GM12878 (cell line): ENCODE measurements around the gene MAP1S. TPM values are rescaled to one million over a fixed set of nuclear protein-coding genes. Genes with fewer than 3 reads are reported as not detected.

Source experiments
- ATAC-seq: fragments of 200-7000 bp; cut with Tn5 transposase; 3 replicates; pipeline ENCODE4 v1.9.1; 2020; ENCODE audit warnings: mild to moderate bottlenecking, moderate library complexity
- BruUV-seq: library from RNA; stranded (reverse); fragments of 400-500 nt; replicated peaks from 2 replicates; lab custom pipeline; 2021; lab: Mats Ljungman, UMichigan
- CTCF ChIA-PET: fragments of 300-600 bp; sonication (Branson Sonifier 250); formaldehyde crosslinking; extraction: SDS; loops from one replicate; lab custom pipeline; 2021; ENCODE audit warnings: inconsistent platforms; lab: Yijun Ruan, JAX
- POLR2A ChIA-PET: fragments of 350-600 bp; formaldehyde crosslinking; extraction: SDS; loops from one replicate; lab custom pipeline; 2021; ENCODE audit warnings: inconsistent platforms; lab: Charles Lee
- RAD21 ChIA-PET: fragments of 300-600 bp; sonication (Branson Sonifier 250); formaldehyde crosslinking; loops from one replicate; lab custom pipeline; 2023; ENCODE audit warnings: antibody characterized with exemption; ENCODE audit not compliant: unreplicated experiment; lab: Charles Lee
- SMC1A ChIA-PET: fragments of 300-600 bp; sonication (Branson Sonifier 250); formaldehyde crosslinking; loops from one replicate; lab custom pipeline; 2023; ENCODE audit not compliant: unreplicated experiment, uncharacterized antibody; lab: Charles Lee
- DNase-seq: peaks from one replicate; pipeline ENCODE4 v3.0.0-alpha.2; 2011; ENCODE audit warnings: low read depth, low spot score
- FAIRE-seq: peaks from 3 replicates; lab custom pipeline; 2011; peaks lifted over from hg19 to GRCh38; lab: Jason Lieb, UNC
- H2AFZ ChIP-seq: 2 replicates; pipeline ENCODE4 v1.6.0; 2011; ENCODE audit warnings: low read depth, low read length, control low read depth; ENCODE audit not compliant: control insufficient read depth
- H3K27ac ChIP-seq: 2 replicates; pipeline ENCODE4 v1.5.1; 2011; ENCODE audit warnings: control low read depth; ENCODE audit not compliant: control insufficient read depth, insufficient read depth
- H3K27me3 ChIP-seq, 2 experiments: replicated peaks in 1 of 2; 2 replicates each; pipeline versions ENCODE4 v1.6.0 to v1.6.1; 2011; ENCODE audit warnings: low read length in 1 of 2; ENCODE audit not compliant: control insufficient read depth in 2 of 2, insufficient read depth in 2 of 2
- H3K36me3 ChIP-seq, 2 experiments: 2 replicates each; pipeline ENCODE4 v1.5.1; 2011; ENCODE audit warnings: low read length in 1 of 2; ENCODE audit not compliant: control insufficient read depth in 2 of 2, insufficient read depth in 2 of 2
- H3K4me1 ChIP-seq: 2 replicates; pipeline ENCODE4 v1.6.1; 2011; ENCODE audit warnings: mild to moderate bottlenecking, low read length, moderate library complexity, mixed read lengths; ENCODE audit not compliant: control insufficient read depth, insufficient read depth
- H3K4me2 ChIP-seq: 2 replicates; pipeline ENCODE4 v1.6.0; 2011; ENCODE audit warnings: control low read depth; ENCODE audit not compliant: control insufficient read depth, insufficient read depth
- H3K4me3 ChIP-seq: fragments of 200-600 bp; sonication (generic); 2 replicates; pipeline ENCODE4 v1.5.1; 2016
- H3K79me2 ChIP-seq: 2 replicates; pipeline ENCODE4 v1.6.0; 2011; ENCODE audit warnings: low read length; ENCODE audit not compliant: control insufficient read depth, insufficient read depth
- H3K9ac ChIP-seq: 2 replicates; pipeline ENCODE4 v1.8.0; 2011; ENCODE audit warnings: low read length, control low read depth, mixed read lengths; ENCODE audit not compliant: control insufficient read depth, insufficient read depth
- H3K9me3 ChIP-seq: replicated peaks from 3 replicates; pipeline ENCODE4 v1.5.1; 2011; ENCODE audit warnings: mild to moderate bottlenecking, low read length; ENCODE audit not compliant: control insufficient read depth, insufficient read depth
- H4K20me1 ChIP-seq: 2 replicates; pipeline ENCODE4 v1.6.0; 2011; ENCODE audit not compliant: control insufficient read depth, insufficient read depth
- BMI1 ChIP-seq: fragments of 450-650 bp; IDR thresholded peaks from 2 replicates; pipeline ENCODE4 v1.6.1; 2016; ENCODE audit warnings: mild to moderate bottlenecking, moderate library complexity, borderline replicate concordance
- EED ChIP-seq: sonication (generic); IDR thresholded peaks from 2 replicates; pipeline ENCODE4 v1.6.1; 2016; ENCODE audit warnings: antibody characterized with exemption, low read depth
- MTA3 ChIP-seq: IDR thresholded peaks from 2 replicates; pipeline ENCODE4 v1.6.1; 2012; ENCODE audit warnings: low read length, inconsistent platforms, borderline replicate concordance
- NFIC ChIP-seq: IDR thresholded peaks from 2 replicates; pipeline ENCODE4 v1.6.1; 2012; ENCODE audit warnings: low read depth, mild to moderate bottlenecking, inconsistent platforms, low read length, moderate library complexity
- PKNOX1 ChIP-seq: fragments of 450-650 bp; IDR thresholded peaks from 2 replicates; pipeline ENCODE4 v1.6.1; 2016; ENCODE audit warnings: mild to moderate bottlenecking
- POU2F2 ChIP-seq: IDR thresholded peaks from 3 replicates; pipeline ENCODE4 v1.6.1; 2011; ENCODE audit warnings: low read depth, mild to moderate bottlenecking, low read length, borderline replicate concordance
- SREBF2 ChIP-seq: IDR thresholded peaks from 2 replicates; pipeline ENCODE4 v1.6.1; 2012; ENCODE audit warnings: mild to moderate bottlenecking, low read length
- USF1 ChIP-seq: IDR thresholded peaks from 2 replicates; pipeline ENCODE4 v1.6.1; 2011; ENCODE audit warnings: borderline replicate concordance, low read depth, mild to moderate bottlenecking, moderate library complexity, mixed read lengths, low read length; ENCODE audit not compliant: insufficient read depth; ENCODE audit errors: extremely low read length
- USF2 ChIP-seq: IDR thresholded peaks from 2 replicates; pipeline ENCODE4 v1.6.1; 2011; ENCODE audit warnings: low read depth, low read length, improper control_type of control experiment, borderline replicate concordance
- ZNF24 ChIP-seq: fragments of 450-650 bp; IDR thresholded peaks from 2 replicates; pipeline ENCODE4 v1.6.1; 2017; ENCODE audit warnings: antibody characterized with exemption, mild to moderate bottlenecking
- ZNF274 ChIP-seq: IDR thresholded peaks from one replicate; pipeline ENCODE4 v1.8.0; 2011; ENCODE audit not compliant: insufficient read length, insufficient read depth
- WGBS: methylation state at CpG from one replicate; pipeline ENCODE4 v1.1.6; 2016; ENCODE audit warnings: low lambda C conversion rate; ENCODE audit not compliant: insufficient replicate concordance, insufficient coverage; ENCODE audit errors: missing lambda C conversion rate; 5-methylcytosine and 5-hydroxymethylcytosine counted together
- in situ Hi-C: fragments of 300-500 bp; cut with MboI; formaldehyde crosslinking; loops from 9 replicates; pipeline ENCODE4 v1.14.3; 2018; ENCODE audit warnings: mixed read lengths
- intact Hi-C: fragments of 100-400 bp; cut with micrococcal nuclease; formaldehyde crosslinking; loops from one replicate; pipeline ENCODE4 v1.14.2; 2022; ENCODE audit not compliant: unreplicated experiment
- polyA plus RNA-seq, 11 experiments: library from polyadenylated mRNA; depleted of rRNA in 4 of 11; unstranded in 6 of 11; stranded (reverse) in 5 of 11; fragments of >200 nt; fragmentation: Nextera tagmentation in 4 of 11; fragmentation: Illumina TruSeq in 1 of 11; extraction: Ambion mirVana in 4 of 11; extraction: Trizol in 1 of 11; gene quantifications; 1 replicate in 1 of 11; 2 replicates in 10 of 11; pipeline versions ENCODE4 v1.2.1 to v1.2.3, GENCODE V29; 2011 to 2016; ENCODE audit warnings: inconsistent platforms in 2 of 11, missing spikeins in 2 of 11, low read depth in 1 of 11
- total RNA-seq, 4 experiments: library from RNA; depleted of rRNA in 3 of 4; stranded (reverse); fragments of >200 nt in 3 of 4; fragmentation: Illumina TruSeq in 1 of 4; extraction: Trizol in 1 of 4; gene quantifications; 2 replicates each; pipeline versions ENCODE4 v1.2.1 to v1.2.3, GENCODE V29; 2013 to 2021

MAP1S gene
- total and polyA plus RNA-seq, 10 of the 15 experiments (the other 5 are each of a cell fraction or from before 2014, with no cell fraction given), result 2.1 to 63.9 (median 15.0) TPM

DNA sequence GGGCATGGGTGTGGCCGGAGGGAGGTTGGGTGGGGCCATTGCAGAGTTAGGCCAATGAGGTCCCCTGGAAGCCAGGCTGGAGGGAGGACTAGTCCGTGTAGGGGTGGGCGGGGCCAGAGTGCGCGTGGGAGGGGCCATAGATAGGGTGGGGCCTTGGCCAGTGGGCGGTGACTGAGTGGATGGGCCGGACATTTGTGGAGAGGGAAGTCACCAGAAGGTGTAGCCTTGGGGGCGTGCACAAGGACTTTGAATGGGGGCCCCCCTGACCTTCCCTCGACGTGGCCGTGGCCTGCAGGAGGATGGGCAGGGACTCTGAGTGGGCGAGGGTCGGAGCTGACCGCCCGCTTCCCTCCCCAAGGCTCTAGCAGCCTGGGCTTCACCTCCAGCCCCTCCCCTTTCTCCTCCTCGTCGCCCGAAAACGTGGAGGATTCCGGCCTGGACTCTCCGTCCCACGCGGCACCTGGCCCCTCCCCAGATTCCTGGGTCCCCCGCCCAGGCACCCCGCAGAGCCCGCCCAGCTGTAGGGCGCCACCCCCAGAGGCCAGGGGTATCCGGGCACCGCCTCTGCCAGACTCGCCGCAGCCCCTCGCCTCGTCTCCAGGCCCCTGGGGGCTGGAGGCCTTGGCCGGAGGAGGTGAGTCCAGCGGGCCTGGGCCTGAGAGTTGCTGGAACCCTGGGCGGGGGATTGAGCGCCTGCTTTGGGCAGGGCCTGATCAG, 59.1 kb downstream of the MAP1S start (continued):
- TF ChIP-seq USF1, result no peak

GRCh38 chr19:17778968-17779929, 60.0 kb downstream of the MAP1S start:
- Histone ChIP-seq H3K36me3 (peaks cover 1 to 4% of the 10 kb centered on the region in 2 experiments; a peak in 3 of 4 replicates), H3K79me2 (no peaks in the 10 kb centered on the region)
- FAIRE-seq, result no peak
- RAD21 ChIA-PET, result no interaction called here
- TF ChIP-seq EED (no peak), NFIC (no peak), POU2F2 (no peak), SREBF2 (no peak), PKNOX1 (no peak), USF2 (no peak), BMI1 (no peak), ZNF274 (no peak), MTA3 (no peak), ZNF24 (no peak)
- TF ChIP-seq, all 136 proteins: peak for 0
- CTCF ChIA-PET, result no interaction called here
- Histone ChIP-seq H3K4me1 (peaks cover 20% of the 10 kb centered on the region), H2AFZ (no peak overlapping the region), H3K4me2 (no peak overlapping the region), H3K4me3 (no peak overlapping the region), H4K20me1 (no peaks in the 10 kb centered on the region; the same call in 1 of the 2 replicates), H3K9me3 (no peaks in the 10 kb centered on the region), H3K27me3 (no peaks in the 10 kb centered on the region), H3K9ac (no peak overlapping the region), H3K27ac (no peak overlapping the region)
- SMC1A ChIA-PET, result interaction anchor here (0.6 kb wide), 1 partner anchor 69 kb away, joined by 3 read pairs; no protein-coding TSS in a partner anchor
- POLR2A ChIA-PET, result interaction anchor here (0.7 kb wide), 1 partner anchor 73 kb away, joined by 5 read pairs; no protein-coding TSS in a partner anchor
- DNase-seq, result no peak
- intact Hi-C loops (loop anchor here (5.0 kb wide), 1 partner anchor 78 kb away; the partner anchor contains the start of gene RPL18A), in situ Hi-C loops (no loop called here)
- no TSS peak for BruUV-seq
- ATAC-seq, result no peak
- 80% methylated on average over 17 of the region's 25 CpGs for WGBS
